Left hindlimb (tissue), 1 donor: ENCODE data around the gene ELAVL1.

Experiments used
- DNase-seq: peaks from one replicate; pipeline ENCODE4 v3.0.0-alpha.2; 2018

The ELAVL1 gene

DNA sequence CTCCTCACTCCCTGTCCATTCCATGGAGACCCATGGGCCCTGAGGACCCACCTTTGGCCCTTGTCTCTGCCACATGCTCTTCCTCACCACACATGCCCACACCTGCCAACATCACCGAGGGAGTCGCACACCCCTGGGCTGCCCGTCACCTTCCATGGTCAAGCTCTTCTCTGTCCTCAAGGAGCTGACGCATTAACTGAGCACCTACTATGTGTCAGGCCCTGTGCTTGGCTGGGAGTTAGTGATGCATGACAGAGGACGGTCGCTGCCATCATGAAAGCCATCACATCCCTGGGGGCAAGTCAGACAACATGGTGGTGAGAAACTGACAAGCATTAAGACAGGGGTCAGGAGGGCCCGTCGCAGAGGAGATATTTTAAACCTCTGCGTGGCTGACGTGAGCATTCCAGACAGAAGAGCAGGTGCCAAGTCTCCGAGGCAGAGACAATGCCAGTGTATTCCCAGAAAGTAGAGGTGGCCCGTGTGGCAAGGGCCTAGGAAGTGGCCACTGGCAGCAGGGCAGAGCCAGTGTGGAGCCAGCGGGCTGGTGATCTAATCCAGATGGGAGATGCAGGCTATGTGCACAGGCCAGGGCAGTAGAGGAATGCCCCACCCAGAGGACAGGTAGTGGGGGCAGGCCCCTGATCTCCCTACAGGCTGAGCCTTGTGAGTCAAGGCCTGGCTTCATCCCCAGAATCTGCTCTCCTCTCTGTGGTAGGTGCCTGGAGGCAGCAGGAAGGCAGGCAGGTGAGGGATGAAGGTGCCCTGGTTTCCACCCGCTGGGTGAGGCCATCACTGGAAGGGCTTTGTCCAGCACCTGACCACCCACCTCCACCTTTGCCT lies 21.2 kb downstream of the ELAVL1 start:
- DNase-seq, result no peak

DNA sequence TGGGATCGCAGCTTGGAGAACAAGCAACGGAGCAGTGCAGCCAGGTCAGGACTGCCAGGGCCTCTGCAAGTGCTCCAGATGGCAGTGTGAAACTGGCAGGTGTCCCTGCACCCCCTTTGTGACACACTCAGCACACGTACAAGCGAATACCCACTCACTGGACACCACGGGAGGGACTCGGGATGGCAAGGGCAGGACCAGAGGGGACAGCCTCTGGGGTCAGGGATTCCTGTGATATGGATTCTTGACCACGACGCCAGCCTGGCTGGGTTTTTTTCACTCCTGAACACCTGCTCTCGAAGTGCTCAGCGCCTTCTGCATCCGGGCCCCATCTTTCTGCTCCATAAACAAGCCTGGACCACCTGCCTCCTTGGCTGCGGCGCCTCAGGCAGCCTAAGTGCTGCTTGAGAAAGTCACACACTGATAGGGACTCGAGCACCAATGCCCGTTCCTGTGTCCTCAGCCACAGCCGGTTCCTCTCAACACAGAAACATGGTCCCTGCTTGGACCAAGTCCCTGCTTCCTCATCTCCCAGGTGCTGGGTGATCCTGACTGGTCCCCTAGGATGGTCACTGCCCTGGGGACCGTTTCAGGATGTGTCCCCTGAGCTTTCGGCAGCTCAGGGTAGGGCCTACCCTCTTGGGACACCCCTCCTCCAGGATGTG lies 22.0 kb downstream of the ELAVL1 start:
- no peak for DNase-seq

DNA sequence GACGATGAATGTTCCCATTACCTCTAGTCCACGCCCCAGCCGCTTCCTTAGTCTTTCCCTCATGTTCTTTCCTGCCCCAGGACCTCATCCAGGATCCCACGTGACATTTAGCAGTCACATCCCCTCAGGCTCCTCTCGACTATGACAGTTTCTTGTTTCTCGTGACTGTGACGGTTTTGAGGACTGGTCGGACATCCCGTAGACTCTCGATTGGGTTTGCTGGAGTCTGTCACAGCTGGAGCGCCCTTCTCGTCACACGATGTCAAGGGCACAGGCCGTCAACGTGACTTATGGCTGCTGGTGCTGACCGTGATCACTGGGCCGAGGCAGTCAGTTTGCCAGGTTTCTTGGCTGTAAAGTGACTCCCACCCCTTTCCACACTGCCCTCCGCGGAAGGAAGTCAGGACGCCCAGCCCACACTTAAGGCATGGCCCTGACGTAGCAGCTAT lies 22.8 kb downstream of the ELAVL1 start:
- DNase-seq, result no peak

DNA sequence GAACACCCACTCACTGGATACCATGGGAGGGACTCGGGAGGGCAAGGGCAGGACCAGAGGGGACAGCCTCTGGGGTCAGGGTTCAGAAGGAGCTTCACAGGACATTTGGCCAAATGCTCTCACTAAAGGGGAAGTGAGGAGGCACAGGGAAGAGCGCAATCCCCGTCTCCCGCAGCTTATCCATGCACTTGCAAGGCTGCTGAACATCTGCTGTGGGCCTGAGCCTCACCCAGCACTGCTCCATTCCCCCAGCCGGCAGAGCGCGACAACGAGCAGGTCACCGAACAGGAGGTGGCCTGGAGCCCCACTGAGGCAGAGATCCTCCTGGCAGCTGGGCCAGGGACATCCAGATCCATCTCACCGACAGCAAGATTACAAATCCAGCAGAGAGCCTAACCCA lies 23.3 kb downstream of the ELAVL1 start:
- no peak for DNase-seq

DNA sequence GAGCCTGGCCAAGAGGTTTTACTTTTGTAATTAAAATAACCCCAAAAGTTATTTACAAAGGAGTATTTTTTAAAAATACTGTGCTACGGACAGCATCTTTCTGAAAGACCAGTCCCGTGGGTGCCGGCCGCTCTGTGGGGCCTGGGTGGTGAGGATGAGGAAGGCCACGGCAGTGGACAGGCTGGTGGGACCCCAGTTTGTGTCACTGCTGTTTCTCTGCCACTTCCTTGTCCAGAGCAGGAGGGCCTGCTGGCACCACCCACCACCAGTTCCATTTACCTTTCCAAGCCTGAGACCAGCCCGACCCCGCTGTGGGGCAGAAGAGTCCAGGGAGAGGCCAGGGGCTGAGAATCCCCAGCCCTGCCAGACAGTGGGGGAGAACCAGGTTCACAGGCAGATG lies 23.8 kb downstream of the ELAVL1 start:
- DNase-seq, result no peak

DNA sequence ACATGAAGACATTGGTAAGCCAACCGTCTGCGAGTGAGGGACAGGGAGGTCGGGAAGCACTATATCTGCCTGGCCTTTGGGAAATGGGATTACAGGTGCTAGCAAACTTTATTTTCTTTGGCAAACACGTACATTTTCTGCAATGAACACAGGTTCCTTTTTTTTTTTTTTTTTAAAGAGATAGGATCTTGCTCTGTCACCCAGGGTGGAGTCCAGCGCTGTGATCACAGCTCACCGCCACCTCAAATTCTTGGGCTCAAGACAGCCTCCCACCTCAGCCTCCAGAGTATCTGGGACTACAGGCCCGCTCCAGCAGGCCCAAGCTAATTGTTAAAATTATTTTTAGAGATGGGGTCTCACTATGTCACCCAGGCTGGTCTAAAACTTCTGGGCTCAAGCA lies 24.2 kb downstream of the ELAVL1 start:
- no peak for DNase-seq

DNA sequence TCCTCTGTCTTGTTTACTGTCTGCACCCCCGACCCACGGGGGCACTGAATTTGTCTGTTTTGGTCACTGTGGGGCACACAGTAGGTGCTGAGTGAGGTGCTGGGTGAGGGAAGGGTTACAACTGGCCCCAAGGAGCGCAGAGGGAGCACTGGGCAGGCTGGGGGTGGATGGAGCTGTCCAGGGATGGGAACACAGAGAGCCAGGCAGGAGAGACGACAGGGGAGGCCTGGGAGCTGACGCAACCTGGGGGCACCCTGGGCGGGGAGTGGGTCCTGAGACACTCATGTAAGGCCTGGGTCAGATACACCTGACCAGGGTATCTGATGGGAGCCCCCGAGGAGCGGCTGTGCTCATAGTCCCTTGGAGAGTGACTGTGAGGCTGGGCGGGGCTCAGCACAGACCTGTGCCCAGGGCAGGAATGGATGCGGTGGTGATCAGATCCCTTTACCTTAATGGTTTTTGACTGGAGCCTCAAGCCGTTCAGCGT lies 24.8 kb downstream of the ELAVL1 start:
- no peak for DNase-seq

DNA sequence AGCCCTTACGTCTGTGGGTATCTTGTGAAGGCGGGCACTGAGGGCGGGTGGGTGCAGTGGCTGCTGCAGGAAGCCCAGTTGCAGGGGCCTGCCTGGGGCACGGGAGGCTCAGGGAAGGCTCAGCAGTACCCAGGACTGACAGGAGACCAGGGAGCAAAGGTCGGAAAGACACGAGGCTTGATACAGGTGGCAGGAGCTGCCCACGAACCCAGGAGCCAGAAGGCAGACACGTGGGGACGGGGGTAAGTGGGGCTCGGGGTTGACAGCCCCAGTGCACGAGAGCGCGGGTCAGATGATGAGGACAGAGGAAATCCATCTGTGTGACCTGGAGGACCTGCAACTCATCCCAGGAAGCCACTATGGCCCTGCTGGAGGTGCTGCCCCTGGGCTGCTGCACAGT lies 25.3 kb downstream of the ELAVL1 start:
- no peak for DNase-seq

DNA sequence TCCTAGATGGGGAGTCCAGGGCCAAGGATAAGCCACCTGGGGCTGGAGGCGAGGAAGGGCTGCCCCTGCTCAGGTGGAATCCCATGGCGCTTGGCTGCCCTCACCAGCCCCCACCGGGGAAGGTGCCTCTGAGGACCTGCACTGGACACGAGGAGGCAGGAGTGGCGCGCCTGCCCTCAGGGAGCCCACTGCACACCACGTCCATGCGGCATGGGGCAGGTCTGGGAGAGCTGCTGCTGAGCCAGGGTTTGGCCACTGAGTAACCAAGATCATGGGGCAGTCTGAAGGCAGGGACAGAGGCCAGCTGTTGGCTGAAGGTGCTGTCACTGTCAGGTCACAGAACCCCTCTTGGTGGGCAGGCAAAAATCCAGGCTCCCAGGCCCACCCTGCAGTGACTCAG lies 25.9 kb downstream of the ELAVL1 start:
- DNase-seq, result no peak

DNA sequence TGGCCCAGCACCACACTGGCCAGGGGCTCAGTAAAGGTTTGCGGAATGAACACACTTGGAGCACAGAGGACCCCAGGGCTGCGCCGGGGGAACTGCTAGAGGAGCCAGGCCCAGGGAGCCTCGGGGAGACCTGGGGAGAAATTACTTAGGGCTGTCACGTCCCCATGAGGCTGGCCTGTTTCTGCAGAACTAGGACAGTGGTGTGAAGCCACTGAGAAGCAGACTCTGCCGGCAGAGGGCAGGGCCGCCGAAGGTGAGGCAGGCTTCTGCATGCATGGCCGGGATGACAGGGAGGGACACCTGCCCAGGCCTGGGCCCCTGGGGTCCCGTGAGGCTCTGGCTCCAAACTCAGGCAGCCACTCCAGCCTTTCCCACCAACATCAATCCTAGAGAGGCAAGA lies 26.4 kb downstream of the ELAVL1 start:
- no peak for DNase-seq

DNA sequence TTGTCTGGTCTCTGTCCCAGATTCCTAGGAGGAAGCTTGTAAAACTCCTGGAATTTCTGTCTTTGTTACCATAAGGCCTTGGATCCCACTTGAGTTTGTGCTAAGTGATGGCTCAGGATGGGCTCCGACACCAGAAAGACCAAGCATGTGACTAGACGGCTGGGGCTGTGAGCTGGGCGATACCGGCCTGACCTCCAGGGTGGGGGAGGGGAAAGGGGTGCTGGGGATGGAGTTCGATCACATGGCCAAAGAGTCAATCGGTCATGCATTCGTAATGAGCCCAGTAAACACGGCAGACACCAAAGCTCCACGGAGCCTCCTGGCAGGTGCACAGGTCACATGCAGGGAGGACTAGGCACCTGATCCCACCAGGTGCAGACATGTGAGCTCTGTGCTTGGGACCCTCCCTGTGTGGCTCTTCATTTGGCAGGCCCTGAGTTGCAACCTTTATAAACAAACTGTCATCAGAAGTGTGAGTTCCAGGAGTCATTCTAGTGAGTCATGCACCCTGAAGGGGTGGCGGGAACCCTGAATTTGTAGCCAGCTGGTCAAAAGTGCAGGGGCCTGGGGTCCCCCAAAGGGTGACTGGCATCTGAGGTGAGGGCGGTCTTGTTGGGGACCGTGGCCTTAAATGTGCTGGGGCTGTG lies 27.1 kb downstream of the ELAVL1 start:
- no peak for DNase-seq

DNA sequence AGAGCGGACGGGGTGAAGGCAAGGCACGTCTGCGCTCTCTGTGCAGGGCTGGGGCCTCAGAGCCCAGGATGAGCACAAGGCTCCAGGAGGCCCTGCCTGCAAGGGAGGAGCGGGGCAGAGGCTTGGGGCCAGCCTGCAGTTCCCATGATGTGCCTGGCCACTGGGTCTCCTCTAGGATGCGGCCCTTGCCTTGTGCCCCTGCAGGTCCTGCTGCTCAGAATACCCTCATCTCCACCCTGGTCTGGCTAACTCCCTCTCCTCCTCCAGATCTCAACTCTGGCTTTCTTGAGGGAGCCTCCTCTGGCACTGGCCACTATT lies 27.8 kb downstream of the ELAVL1 start:
- DNase-seq, result no peak

DNA sequence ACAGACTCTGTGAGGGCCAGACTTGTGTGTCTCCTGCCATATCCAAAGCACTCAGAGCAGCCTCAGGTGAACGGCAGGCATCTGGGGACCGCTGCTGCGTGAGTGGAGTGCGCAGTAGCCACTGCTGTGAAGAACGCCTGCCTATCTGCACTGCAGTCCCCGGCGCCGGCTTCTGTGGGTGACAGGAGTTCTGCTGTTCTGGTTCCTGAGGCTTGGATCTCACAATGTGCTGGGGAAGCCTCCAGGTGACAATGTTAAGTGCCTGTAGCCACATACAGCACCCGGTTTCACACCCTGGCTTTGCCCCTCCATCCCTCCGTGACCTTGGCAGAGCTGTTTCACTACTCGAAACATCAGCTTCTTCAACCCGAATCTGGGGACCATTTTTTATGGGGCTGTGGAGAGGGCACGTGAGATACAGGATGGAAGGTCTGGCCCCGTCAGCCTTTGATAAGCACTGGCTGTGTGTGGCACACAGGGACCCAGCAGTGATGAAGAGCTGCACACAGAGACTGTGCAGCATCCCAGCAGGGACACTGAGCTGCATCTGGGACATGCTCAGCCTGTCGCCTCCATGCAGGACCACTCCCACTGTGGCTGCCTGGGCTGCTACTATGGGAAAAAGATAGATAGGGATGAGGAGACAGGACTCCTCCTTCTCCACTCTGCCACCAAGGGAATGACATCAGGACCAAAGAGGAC lies 28.3 kb downstream of the ELAVL1 start:
- DNase-seq, result no peak

DNA sequence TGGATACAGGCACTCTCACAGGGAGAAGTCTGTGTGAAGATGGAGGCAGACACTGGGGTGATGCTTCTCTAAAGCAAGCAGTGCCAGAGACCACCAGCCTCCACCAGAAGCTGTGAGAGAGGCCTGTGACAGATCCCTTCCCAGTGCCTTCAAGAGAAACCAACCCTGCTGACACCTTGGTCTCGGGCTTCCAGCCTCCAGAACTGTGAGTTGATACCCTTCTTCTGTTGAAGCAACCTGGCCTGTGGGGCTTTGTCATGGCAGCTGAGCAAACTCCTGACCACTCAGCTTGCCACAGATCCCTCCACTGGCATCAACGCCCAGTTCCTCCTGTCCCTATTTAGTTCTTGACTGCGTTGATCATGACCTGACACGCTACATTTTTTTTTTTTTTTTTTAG lies 29.0 kb downstream of the ELAVL1 start:
- no peak for DNase-seq

DNA sequence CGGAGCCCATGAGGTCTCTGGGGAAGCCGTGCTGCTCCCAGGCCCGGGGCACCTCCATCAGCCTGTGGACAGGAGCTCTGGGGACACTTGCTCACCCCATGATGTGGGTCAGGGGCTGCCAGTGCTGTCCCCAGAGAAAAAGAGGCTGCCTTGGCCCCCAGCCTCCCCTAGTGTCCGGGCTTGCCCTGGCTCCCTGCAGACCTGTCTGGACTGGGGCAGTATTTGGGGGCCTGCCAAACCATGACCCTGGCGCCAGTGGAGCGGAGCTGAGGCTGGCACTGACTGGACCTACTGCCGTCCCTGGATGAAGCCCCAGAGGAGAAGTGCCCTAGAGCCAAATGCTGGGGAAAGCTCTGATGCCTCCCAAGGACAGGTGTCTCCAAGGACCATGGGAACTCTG lies 30.4 kb downstream of the ELAVL1 start:
- no peak for DNase-seq

DNA sequence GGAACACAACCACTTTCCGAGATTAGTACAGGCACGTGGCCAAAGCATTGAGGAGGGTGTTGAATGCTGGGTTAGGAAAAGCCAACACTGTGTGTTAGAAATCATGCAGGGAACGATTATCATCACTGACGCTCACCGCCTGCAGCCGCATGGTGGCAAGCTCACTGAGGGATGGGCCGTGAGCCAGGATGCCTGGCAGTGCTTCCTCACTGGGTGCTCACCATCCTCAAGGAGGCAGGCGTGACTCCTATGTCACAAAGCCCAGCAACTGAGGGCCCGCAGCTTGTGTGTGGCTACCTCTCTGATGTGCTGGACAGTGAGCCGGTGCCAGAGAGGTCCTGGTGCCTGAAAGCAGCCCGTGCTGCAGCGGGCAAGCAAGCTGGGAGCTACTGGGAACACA lies 31.6 kb downstream of the ELAVL1 start:
- DNase-seq, result no peak

DNA sequence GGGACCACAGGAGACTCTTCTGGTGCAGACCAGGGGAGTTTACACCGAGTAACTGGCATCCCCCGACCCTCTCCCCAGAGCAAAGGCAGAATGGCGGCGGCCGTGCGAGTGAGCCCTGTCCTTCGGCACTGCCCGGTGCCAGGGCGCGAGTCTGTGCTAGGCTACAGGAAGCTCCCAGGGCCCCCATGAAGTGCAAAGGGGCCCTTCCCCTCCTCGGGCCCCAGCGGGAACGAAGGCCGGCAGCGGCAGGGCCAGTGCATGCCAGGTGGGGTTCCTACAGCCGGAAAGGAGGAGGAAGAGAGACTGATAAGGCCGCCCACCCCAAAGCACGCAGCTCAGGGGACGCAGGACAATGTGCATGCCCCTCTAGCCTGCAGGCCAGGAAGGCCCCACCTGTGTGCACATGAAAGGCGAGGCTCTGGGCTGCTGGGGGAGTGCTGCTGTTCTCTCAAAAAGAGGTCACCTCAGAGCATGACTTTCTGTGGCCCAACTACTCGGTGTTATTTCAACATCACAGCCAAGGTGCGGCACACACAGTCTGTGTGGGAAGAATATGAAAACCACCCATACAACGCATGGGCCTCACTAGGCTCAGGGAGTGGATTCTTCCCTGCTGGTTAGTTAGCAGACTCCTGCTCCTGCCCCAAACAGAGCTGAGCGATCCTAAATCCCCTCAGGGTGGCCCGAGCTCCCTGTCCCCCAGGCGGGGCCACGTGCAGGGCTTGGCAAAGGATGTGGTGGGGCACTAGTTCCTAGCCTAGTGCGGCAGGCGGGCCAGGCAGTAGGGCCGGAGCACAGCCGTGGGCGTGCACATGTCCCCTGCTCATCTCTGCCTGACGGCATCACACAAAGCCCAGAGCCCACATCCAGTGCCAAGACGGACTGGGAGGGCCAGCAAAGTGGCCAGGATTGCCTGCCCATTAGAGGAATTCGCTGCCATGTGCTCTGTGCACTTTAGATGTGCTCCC lies 33.6 kb downstream of the ELAVL1 start:
- DNase-seq, result no peak

DNA sequence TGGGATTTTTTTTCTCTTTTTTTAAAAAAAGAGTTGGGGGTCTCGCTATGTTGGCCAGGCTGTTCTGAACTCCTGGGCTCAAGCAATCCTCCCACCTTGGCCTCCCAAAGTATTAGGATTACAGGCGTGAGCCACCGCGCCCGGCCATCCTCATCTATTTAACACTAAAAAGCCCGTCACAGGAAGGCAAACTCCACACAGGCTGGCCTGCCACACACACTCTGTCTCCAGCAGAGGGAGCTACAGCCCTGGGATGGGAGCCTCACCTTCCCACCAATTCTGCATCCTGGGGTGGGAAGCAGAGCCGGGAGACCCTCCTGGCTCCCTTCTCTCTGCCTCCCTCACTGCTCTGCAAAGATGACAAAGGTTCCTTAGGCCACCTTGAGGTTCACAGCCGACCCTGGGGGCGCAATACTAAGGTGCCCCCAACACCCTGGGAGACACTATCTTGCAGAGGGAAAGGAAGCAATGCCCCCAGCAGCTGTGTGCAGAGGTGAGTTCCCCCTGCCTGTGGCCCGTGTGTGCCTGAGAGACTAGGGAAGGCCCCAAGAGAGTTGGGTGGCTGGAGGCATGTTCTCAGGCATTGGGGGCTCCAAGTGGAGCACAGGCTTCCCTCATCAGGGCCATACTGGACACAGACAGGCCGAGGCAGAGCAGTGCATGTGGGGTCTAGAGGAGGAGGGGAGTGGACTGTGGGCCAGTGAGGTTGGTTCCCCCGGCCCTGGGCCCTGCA lies 34.6 kb downstream of the ELAVL1 start:
- no peak for DNase-seq

DNA sequence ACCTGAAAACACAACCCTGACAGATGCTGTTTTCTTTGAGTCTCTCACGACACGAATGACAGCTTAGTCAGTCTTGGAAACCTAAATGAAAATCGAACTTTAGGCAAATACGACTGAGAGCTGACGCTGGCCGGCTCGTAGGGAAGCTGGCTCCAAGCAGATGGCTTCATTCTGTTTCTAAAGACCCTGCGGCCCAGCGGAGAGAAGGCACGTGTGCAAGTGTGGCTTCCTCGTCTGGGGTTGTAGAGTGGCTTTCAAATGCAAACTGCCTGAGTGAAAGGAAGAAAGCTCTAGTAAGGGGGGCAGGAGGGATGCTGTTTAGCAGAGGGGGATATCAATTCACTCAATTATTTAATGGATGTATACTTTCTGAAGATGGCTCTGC lies 35.9 kb downstream of the ELAVL1 start:
- no peak for DNase-seq

DNA sequence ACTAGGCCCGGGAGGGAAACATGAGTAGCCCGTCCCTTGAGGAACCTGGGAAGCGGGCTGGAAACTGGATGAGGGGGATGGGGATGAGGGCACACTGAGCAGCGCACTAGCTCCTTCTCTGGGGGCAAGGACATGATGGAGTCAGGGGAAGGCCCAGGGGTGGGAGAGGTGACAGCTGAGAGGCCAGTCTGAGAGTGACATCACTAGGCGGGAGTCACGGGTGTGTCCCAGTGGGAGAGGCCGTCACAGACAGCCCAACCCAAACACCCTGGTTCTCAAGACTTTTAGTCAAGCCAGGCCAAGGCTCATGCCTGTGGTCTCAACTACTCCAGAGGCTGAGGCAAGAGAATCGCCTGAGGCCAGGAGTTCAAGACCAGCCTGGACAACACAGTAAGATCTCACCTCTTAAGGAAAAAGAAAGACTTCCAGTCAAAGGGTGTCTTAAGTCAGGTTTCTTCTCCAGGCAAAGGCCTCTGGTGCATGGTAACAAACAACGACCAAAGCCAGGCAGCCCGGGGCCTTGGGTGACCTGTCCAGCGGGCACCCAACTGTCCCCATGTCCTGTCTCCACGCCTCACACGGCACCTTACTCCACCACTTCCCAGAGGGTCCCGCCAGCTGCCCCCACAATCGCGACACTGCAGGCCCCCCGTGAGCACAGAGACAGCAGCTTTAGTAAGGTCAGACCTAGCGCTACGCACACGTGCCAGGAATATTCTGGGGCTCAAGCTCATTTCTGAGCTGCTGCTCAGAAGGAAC lies 36.5 kb downstream of the ELAVL1 start:
- DNase-seq, result no peak
